Keratinocyte (primary cell): ENCODE data around the gene EIF3J. TPM values are rescaled to one million over a fixed set of nuclear protein-coding genes. Genes with fewer than 3 reads are reported as not detected.

Experiments
- DNase-seq: peaks from one replicate; pipeline ENCODE4 v3.0.0-alpha.2; 2011; ENCODE audit warnings: low read depth, missing footprints, low spot score
- FAIRE-seq: peaks from 2 replicates; lab custom pipeline; 2011; peaks lifted over from hg19 to GRCh38; lab: Jason Lieb, UNC
- H2AFZ ChIP-seq: 2 replicates; pipeline ENCODE4 v1.6.0; 2012; ENCODE audit warnings: low read length, control low read depth, inconsistent platforms; ENCODE audit not compliant: control insufficient read depth
- H3K27ac ChIP-seq: 2 replicates; pipeline ENCODE4 v1.5.1; 2011; ENCODE audit warnings: low read length; ENCODE audit not compliant: control insufficient read depth, insufficient read depth
- H3K27me3 ChIP-seq: 3 replicates; pipeline ENCODE4 v1.6.0; 2011; ENCODE audit warnings: low read length; ENCODE audit not compliant: control insufficient read depth, insufficient read depth; ENCODE audit errors: extremely low read depth
- H3K36me3 ChIP-seq, 2 experiments: 2 replicates in 1 of 2; 3 replicates in 1 of 2; pipeline ENCODE4 v1.5.1; 2011; ENCODE audit warnings: low read length in 2 of 2, mild to moderate bottlenecking in 1 of 2; ENCODE audit not compliant: control insufficient read depth in 2 of 2, insufficient read depth in 2 of 2; ENCODE audit errors: extremely low read depth in 1 of 2
- H3K4me1 ChIP-seq: 3 replicates; pipeline ENCODE4 v1.5.1; 2011; ENCODE audit warnings: low read length; ENCODE audit not compliant: control insufficient read depth, insufficient read depth; ENCODE audit errors: extremely low read depth
- H3K4me2 ChIP-seq: 3 replicates; pipeline ENCODE4 v1.6.0; 2011; ENCODE audit warnings: low read depth, low read length; ENCODE audit not compliant: control insufficient read depth, insufficient read depth; ENCODE audit errors: extremely low read depth
- H3K4me3 ChIP-seq, 3 experiments: fragments of 200-600 bp in 1 of 3; sonication (generic) in 1 of 3; 2 replicates in 2 of 3; 3 replicates in 1 of 3; pipeline ENCODE4 v1.5.1; 2011 to 2016; ENCODE audit warnings: low read length in 3 of 3, mild to moderate bottlenecking in 3 of 3, control low read depth in 2 of 3, inconsistent platforms in 1 of 3, low read depth in 1 of 3, mixed read lengths in 1 of 3, mixed run types in 1 of 3, moderate library complexity in 1 of 3; ENCODE audit not compliant: control insufficient read depth in 2 of 3, insufficient read depth in 2 of 3; ENCODE audit errors: extremely low read depth in 1 of 3
- H3K79me2 ChIP-seq: 2 replicates; pipeline ENCODE4 v1.6.0; 2012; ENCODE audit warnings: low read length; ENCODE audit not compliant: control insufficient read depth, insufficient read depth
- H3K9ac ChIP-seq: 3 replicates; pipeline ENCODE4 v1.6.0; 2011; ENCODE audit warnings: low read length; ENCODE audit not compliant: control insufficient read depth, insufficient read depth; ENCODE audit errors: extremely low read depth
- H3K9me1 ChIP-seq: 3 replicates; pipeline ENCODE4 v1.6.0; 2011; ENCODE audit warnings: low read length; ENCODE audit not compliant: control insufficient read depth, insufficient read depth; ENCODE audit errors: extremely low read depth
- H3K9me3 ChIP-seq: 2 replicates; pipeline ENCODE4 v1.5.1; 2012; ENCODE audit warnings: low read depth, low read length; ENCODE audit not compliant: control insufficient read depth
- H4K20me1 ChIP-seq: 3 replicates; pipeline ENCODE4 v1.6.0; 2011; ENCODE audit warnings: low read length; ENCODE audit not compliant: control insufficient read depth, insufficient read depth; ENCODE audit errors: extremely low read depth
- CTCF ChIP-seq, 3 experiments: IDR thresholded peaks in 1 of 3; conservative IDR thresholded peaks in 1 of 3; optimal IDR thresholded peaks in 1 of 3; 2 replicates in 2 of 3; 3 replicates in 1 of 3; pipeline versions ENCODE3 to v1.5.1; 2011; ENCODE audit warnings: low read length in 3 of 3, mild to moderate bottlenecking in 3 of 3, moderate library complexity in 2 of 3, control low read depth in 1 of 3, inconsistent platforms in 1 of 3; ENCODE audit not compliant: insufficient read depth in 2 of 3; ENCODE audit errors: extremely low read depth in 1 of 3
- EZH2 ChIP-seq: IDR thresholded peaks from one replicate; pipeline ENCODE4 v1.6.1; 2012; ENCODE audit warnings: inconsistent platforms, mild to moderate bottlenecking, low read length, moderate library complexity
- dilution Hi-C: fragments of 300-500 bp; cut with MboI; formaldehyde crosslinking; loops from one replicate; pipeline ENCODE4 v1.7.0; 2020; ENCODE audit warnings: low sequenced_read_pairs; ENCODE audit not compliant: extremely low pct_ligation_motif_present
- polyA plus RNA-seq, 5 experiments: library from polyadenylated mRNA; depleted of rRNA in 3 of 5; stranded (reverse) in 3 of 5; stranded (forward) in 1 of 5; unstranded in 1 of 5; fragments of >200 nt; gene quantifications; 1 replicate in 1 of 5; 2 replicates in 3 of 5; 3 replicates in 1 of 5; pipeline versions ENCODE4 v1.2.1 to v1.2.3, GENCODE V29; 2011 to 2012; ENCODE audit warnings: missing spikeins in 2 of 5, low read depth in 1 of 5, low replicate concordance in 1 of 5

EIF3J gene
- polyA plus RNA-seq, 1 donor (not counting 4 experiments of a cell fraction or from before 2014, with no cell fraction given) = 99.4 TPM

- no peak for TF ChIP-seq EZH2
- no peak for TF ChIP-seq CTCF (optimal IDR thresholded peaks at IDR 0.05 in 1 of 3, IDR thresholded peaks at IDR 0.05 in 1 of 3, conservative IDR thresholded peaks at IDR 0.05 in 1 of 3; ENCODE audit: extremely low read depth in 1 of 3, insufficient read depth in 2 of 3, low read length in 3 of 3)
- H3K9me3 ChIP-seq = no peaks in the 10 kb centered on the region
- H4K20me1 ChIP-seq = no peaks in the 10 kb centered on the region
- no peaks in the 10 kb centered on the region for H3K79me2 ChIP-seq
- no peaks in the 10 kb centered on the region for H3K27me3 ChIP-seq
- H3K9ac ChIP-seq = no peak overlapping the region
- H3K4me2 ChIP-seq = no peak overlapping the region
- H3K27ac ChIP-seq = no peak overlapping the region
- H2AFZ ChIP-seq = no peak overlapping the region
- no peaks in the 10 kb centered on the region for H3K4me1 ChIP-seq
- no peak overlapping the region for H3K4me3 ChIP-seq
- no peaks in the 10 kb centered on the region for H3K9me1 ChIP-seq
- DNase-seq (no peak), FAIRE-seq (no peak)
- dilution Hi-C loops = no loop called here
- peaks cover 8 to 19% of the 10 kb centered on the region in 2 experiments for H3K36me3 ChIP-seq
Observed at GRCh38 chr15:44580105-44580504, 43.2 kb downstream of the EIF3J start.

GRCh38 chr15:44584162-44584749, 47.3 kb downstream of the EIF3J start:
- no peaks in the 10 kb centered on the region for H4K20me1 ChIP-seq
- FAIRE-seq = peak; percentile 46
- no peak overlapping the region for H2AFZ ChIP-seq

More at GRCh38 chr15:44584162-44584749, 47.3 kb downstream of the EIF3J start:
- no peaks in the 10 kb centered on the region for H3K79me2 ChIP-seq
- no peak overlapping the region for H3K27ac ChIP-seq
- TF ChIP-seq EZH2 (no peak), CTCF (optimal IDR thresholded peaks at IDR 0.05 in 1 of 3, IDR thresholded peaks at IDR 0.05 in 1 of 3, conservative IDR thresholded peaks at IDR 0.05 in 1 of 3; ENCODE audit: extremely low read depth in 1 of 3, insufficient read depth in 2 of 3, low read length in 3 of 3) (peak; percentile 67 to 91 (median 75))
- H3K4me3 ChIP-seq = no peak overlapping the region
- no peaks in the 10 kb centered on the region for H3K4me1 ChIP-seq
- dilution Hi-C loops = no loop called here
- H3K9me1 ChIP-seq = no peaks in the 10 kb centered on the region
- DNase-seq = no peak
- H3K36me3 ChIP-seq = peaks cover 11 to 36% of the 10 kb centered on the region in 2 experiments
- no peaks in the 10 kb centered on the region for H3K27me3 ChIP-seq
- no peaks in the 10 kb centered on the region for H3K9me3 ChIP-seq
- H3K4me2 ChIP-seq = no peak overlapping the region
- H3K9ac ChIP-seq = no peak overlapping the region
